Measurements from ENCODE around the gene NKD1.

Gene NKD1

GRCh38 chr16:50668368-50669008 is 120.3 kb downstream of the NKD1 start:
- no peak overlapping the region for H3K27ac ChIP-seq
- TF ChIP-seq CTCF (IDR thresholded peaks at IDR 0.05; ENCODE audit: low read depth, low read length, missing control alignments), result no peak

GRCh38 chr16:50669741-50670140 is 121.5 kb downstream of the NKD1 start:
- in situ Hi-C loops (cut with HindIII; ENCODE audit: low pct_ligation_motif_present, low sequenced_read_pairs), result no loop called here
- H3K4me3 ChIP-seq (ENCODE audit: low read depth, low read length), result no peak overlapping the region
- no peaks in the 10 kb centered on the region for H3K36me3 ChIP-seq (replicated peaks)
- no peaks in the 10 kb centered on the region for H3K27me3 ChIP-seq (replicated peaks)
- TF ChIP-seq CTCF (IDR thresholded peaks at IDR 0.05; ENCODE audit: low read depth, low read length, missing control alignments), result no peak
- DNase-seq, result no peak
- H3K27ac ChIP-seq, result no peak overlapping the region

More at GRCh38 chr16:50668368-50669008, 120.3 kb downstream of the NKD1 start:
- Histone ChIP-seq H3K36me3 (replicated peaks) (no peaks in the 10 kb centered on the region), H3K4me3 (ENCODE audit: low read depth, low read length) (no peak overlapping the region), H3K27me3 (replicated peaks) (no peaks in the 10 kb centered on the region)
- in situ Hi-C loops (cut with HindIII; ENCODE audit: low pct_ligation_motif_present, low sequenced_read_pairs), result no loop called here
- DNase-seq, result no peak

- no peak for DNase-seq
- H3K36me3 ChIP-seq (replicated peaks), result no peaks in the 10 kb centered on the region
- H3K27me3 ChIP-seq (replicated peaks), result no peaks in the 10 kb centered on the region
- in situ Hi-C loops (cut with HindIII; ENCODE audit: low pct_ligation_motif_present, low sequenced_read_pairs), result no loop called here
- no peak overlapping the region for H3K4me3 ChIP-seq (ENCODE audit: low read depth, low read length)
- no peak overlapping the region for H3K27ac ChIP-seq
- no peak for TF ChIP-seq CTCF (IDR thresholded peaks at IDR 0.05; ENCODE audit: low read depth, low read length, missing control alignments)
These were observed 122.3 kb downstream of the NKD1 start for GRCh38 chr16:50670476-50670875.

- no peak overlapping the region for H3K4me3 ChIP-seq (ENCODE audit: low read depth, low read length)
- TF ChIP-seq CTCF (IDR thresholded peaks at IDR 0.05; ENCODE audit: low read depth, low read length, missing control alignments), result peak; percentile 75
- H3K36me3 ChIP-seq (replicated peaks), result no peaks in the 10 kb centered on the region
- in situ Hi-C loops (cut with HindIII; ENCODE audit: low pct_ligation_motif_present, low sequenced_read_pairs), result no loop called here
- no peaks in the 10 kb centered on the region for H3K27me3 ChIP-seq (replicated peaks)
- peak; percentile 47 for DNase-seq
- H3K27ac ChIP-seq, result no peak overlapping the region
These were observed 123.6 kb downstream of the NKD1 start for GRCh38 chr16:50671644-50672260.

GRCh38 chr16:50673496-50674275 is 125.5 kb downstream of the NKD1 start:
- no peaks in the 10 kb centered on the region for H3K36me3 ChIP-seq (replicated peaks)
- in situ Hi-C loops (cut with HindIII; ENCODE audit: low pct_ligation_motif_present, low sequenced_read_pairs), result no loop called here

More at GRCh38 chr16:50673496-50674275, 125.5 kb downstream of the NKD1 start:
- DNase-seq, result no peak
- TF ChIP-seq CTCF (IDR thresholded peaks at IDR 0.05; ENCODE audit: low read depth, low read length, missing control alignments), result no peak
- Histone ChIP-seq H3K27me3 (replicated peaks) (no peaks in the 10 kb centered on the region), H3K27ac (no peak overlapping the region), H3K4me3 (ENCODE audit: low read depth, low read length) (no peak overlapping the region)
